NT2/D1 (cell line): ENCODE results near the gene CAMTA1.

Source experiments
- YY1 ChIP-seq: IDR thresholded peaks from 2 replicates; pipeline ENCODE4 v1.6.1; 2011; ENCODE audit not compliant: insufficient read length, insufficient read depth
- ZNF274 ChIP-seq: IDR thresholded peaks from 2 replicates; pipeline ENCODE4 v1.6.1; 2011; ENCODE audit warnings: mild to moderate bottlenecking, low read depth, low read length

DNA sequence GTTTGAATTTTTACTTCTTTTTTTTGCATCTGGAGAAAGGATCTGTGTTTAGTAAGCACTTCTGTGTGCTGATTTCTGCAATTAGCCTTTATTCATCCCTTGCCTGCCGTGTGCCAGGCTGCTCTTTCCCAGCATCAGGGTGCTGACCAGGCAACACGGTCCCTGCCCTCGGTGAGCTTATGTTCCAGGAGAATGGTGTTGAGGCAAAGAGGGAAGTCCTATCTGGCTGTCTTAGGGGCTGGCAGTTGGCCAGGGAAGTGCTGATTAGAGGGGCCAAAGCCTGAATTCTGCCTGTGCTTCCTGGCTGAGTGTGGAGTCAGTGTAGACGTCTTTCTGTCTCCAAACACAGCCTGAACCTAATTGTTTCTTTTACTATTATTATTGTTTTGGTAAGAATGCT lies 187.1 kb downstream of the CAMTA1 start:
- TF ChIP-seq YY1 (no peak), ZNF274 (no peak)
